Nephron progenitor cell (in vitro differentiated cells): ENCODE measurements around the gene ARHGEF17.
"Not testable (repeated sequence)": the region's sequence is repeated elsewhere in the genome, so short reads cannot be mapped to it uniquely, and the experiment has no call there.

Experiments
- DNase-seq: peaks from one replicate; pipeline ENCODE4 v3.0.0; 2021
- H3K27ac Mint-ChIP-seq: 2 replicates; pipeline ENCODE4 v1.8.0; 2021; ENCODE audit warnings: mild to moderate bottlenecking, moderate library complexity, mixed read lengths
- H3K27me3 Mint-ChIP-seq: 2 replicates; pipeline ENCODE4 v1.8.0; 2021; ENCODE audit warnings: mild to moderate bottlenecking, low read depth, mixed read lengths; ENCODE audit not compliant: poor library complexity
- H3K36me3 Mint-ChIP-seq: 2 replicates; pipeline ENCODE4 v1.8.0; 2021; ENCODE audit warnings: low read depth, mixed read lengths
- H3K4me1 Mint-ChIP-seq: 2 replicates; pipeline ENCODE4 v1.8.0; 2021; ENCODE audit warnings: mixed read lengths
- H3K4me3 Mint-ChIP-seq: 2 replicates; pipeline ENCODE4 v1.8.0; 2021; ENCODE audit warnings: mild to moderate bottlenecking, moderate library complexity, mixed read lengths
- H3K9me3 Mint-ChIP-seq: 2 replicates; pipeline ENCODE4 v1.8.0; 2021; ENCODE audit warnings: mild to moderate bottlenecking, moderate library complexity, mixed read lengths
- TF ChIP-seq, protein P1 (sequence below): fragments of 200-600 bp; sonication (generic); IDR thresholded peaks from 2 replicates; pipeline ENCODE4 v1.5.0; 2021; ENCODE audit warnings: antibody characterized with exemption

ARHGEF17 gene

DNA sequence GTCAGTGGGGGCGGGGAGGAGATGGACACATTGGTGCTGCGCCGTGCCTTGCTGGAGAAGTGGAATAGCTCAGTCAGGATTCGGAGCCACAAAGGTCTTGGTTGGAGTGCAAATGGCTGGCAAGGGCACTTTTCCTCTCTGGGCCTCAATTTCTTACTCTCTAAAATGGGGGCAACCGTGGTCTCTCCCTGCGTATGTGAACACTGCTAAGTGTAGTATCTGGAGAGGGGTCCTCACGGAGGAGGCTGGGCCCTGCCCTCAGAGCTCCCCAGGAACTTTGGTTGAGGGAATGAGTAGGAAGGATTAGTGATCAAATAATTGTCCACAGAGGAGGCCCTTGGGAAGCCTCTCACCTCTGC lies 35.4 kb upstream of the ARHGEF17 start:
- H3K4me3 Mint-ChIP-seq, result no peak overlapping the region
- TF ChIP-seq, protein P1, sequence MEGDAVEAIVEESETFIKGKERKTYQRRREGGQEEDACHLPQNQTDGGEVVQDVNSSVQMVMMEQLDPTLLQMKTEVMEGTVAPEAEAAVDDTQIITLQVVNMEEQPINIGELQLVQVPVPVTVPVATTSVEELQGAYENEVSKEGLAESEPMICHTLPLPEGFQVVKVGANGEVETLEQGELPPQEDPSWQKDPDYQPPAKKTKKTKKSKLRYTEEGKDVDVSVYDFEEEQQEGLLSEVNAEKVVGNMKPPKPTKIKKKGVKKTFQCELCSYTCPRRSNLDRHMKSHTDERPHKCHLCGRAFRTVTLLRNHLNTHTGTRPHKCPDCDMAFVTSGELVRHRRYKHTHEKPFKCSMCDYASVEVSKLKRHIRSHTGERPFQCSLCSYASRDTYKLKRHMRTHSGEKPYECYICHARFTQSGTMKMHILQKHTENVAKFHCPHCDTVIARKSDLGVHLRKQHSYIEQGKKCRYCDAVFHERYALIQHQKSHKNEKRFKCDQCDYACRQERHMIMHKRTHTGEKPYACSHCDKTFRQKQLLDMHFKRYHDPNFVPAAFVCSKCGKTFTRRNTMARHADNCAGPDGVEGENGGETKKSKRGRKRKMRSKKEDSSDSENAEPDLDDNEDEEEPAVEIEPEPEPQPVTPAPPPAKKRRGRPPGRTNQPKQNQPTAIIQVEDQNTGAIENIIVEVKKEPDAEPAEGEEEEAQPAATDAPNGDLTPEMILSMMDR, result no peak
- no peaks in the 10 kb centered on the region for H3K9me3 Mint-ChIP-seq
- H3K27ac Mint-ChIP-seq, result no peak overlapping the region
- DNase-seq, result no peak
- peaks cover 51% of the 10 kb centered on the region for H3K4me1 Mint-ChIP-seq
- H3K36me3 Mint-ChIP-seq, result no peaks in the 10 kb centered on the region
- peaks cover 19% of the 10 kb centered on the region for H3K27me3 Mint-ChIP-seq

DNA sequence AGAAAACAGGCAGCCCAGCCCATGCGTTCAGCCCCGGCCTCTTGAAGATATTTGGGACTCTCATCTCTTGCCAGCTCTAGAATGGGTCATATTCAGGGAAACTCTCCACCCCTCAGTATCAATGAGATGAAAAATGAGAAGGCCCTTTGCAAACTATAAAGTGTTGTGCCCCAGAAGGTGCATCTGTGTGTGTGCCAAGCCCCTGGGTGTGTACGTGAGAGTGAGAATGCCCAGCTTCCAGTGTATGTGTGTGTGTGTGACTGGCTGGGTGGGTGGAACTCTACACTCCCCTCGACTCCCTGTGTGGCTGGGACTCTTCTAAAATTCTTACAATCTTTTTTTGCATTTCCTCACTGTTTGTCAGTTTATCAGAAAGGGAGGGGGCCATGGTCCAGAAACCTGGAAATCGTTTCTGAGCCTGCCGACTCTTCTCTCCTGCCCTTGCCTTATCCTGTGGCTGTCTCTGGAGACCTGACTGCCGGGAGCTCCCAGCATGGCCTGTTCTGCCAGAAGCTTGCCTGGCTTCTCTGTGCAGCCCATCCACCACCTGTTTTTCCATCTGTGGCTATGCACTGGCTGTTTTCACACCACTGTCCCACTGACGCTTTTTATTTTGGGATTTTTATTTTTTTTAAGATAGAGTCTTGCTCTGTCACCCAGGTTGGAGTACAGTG lies 34.7 kb upstream of the ARHGEF17 start:
- Mint-ChIP-seq H3K27ac (no peak overlapping the region), H3K9me3 (no peaks in the 10 kb centered on the region), H3K4me1 (peaks cover 51% of the 10 kb centered on the region), H3K36me3 (no peaks in the 10 kb centered on the region), H3K4me3 (no peak overlapping the region), H3K27me3 (peaks cover 13% of the 10 kb centered on the region)
- TF ChIP-seq, protein P1, result no peak
- no peak for DNase-seq

GRCh38 chr11:73274191-73274590 lies 33.9 kb upstream of the ARHGEF17 start:
- not testable (repeated sequence) for DNase-seq, H3K27ac Mint-ChIP-seq, H3K9me3 Mint-ChIP-seq, H3K4me3 Mint-ChIP-seq, H3K36me3 Mint-ChIP-seq
- peaks cover 45% of the 10 kb centered on the region for H3K4me1 Mint-ChIP-seq
- H3K27me3 Mint-ChIP-seq, result peaks cover 13% of the 10 kb centered on the region

GRCh38 chr11:73274722-73275380 lies 33.2 kb upstream of the ARHGEF17 start:
- H3K27ac Mint-ChIP-seq, result no peak overlapping the region

DNA sequence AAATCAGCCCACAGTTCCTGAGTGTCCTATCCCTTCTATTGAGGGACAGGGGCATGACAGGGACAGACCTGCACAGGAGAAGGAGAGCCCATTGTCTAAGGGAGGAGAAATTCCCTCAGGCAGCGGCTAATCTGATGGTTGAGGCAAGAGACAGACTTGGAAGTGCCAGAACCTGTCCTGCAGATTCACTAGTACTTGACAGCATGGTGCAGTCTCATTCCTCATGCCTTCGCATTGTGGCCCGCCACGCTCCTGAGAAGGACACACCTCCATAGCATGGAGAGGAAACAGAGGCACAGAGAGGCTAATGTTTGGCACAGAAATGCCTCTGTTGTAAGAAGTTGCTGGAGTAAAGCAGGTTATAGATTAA lies 32.7 kb upstream of the ARHGEF17 start:
- TF ChIP-seq, protein P1, result no peak
- DNase-seq, result no peak
- Mint-ChIP-seq H3K4me1 (peaks cover 46% of the 10 kb centered on the region), H3K27me3 (peaks cover 12% of the 10 kb centered on the region), H3K4me3 (no peak overlapping the region), H3K27ac (no peak overlapping the region), H3K36me3 (no peaks in the 10 kb centered on the region), H3K9me3 (no peaks in the 10 kb centered on the region)

More at GRCh38 chr11:73274722-73275380, 33.2 kb upstream of the ARHGEF17 start:
- TF ChIP-seq, protein P1, result no peak
- Mint-ChIP-seq H3K27me3 (peaks cover 13% of the 10 kb centered on the region), H3K9me3 (no peaks in the 10 kb centered on the region), H3K4me3 (no peak overlapping the region), H3K36me3 (no peaks in the 10 kb centered on the region), H3K4me1 (peaks cover 45% of the 10 kb centered on the region)
- DNase-seq, result peak; percentile 34

DNA sequence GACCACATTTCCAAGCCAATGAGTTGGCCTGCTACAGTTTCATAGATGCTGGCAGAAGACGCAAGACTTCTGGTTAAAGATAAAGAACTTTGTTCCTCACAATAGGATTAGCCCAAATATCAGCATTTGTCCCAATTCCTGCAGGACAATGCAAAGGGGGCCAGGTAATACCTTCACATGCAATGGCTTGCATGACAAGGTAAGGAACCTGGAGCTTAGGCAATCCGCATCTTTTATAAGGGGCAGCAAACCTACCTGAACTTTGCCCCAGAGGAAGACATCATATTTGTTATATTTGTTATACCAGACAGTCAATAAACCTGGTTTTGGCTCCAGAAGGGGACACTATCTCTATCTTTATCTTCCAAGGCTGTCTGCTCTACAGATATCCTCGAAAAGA lies 30.6 kb upstream of the ARHGEF17 start:
- no peak overlapping the region for H3K27ac Mint-ChIP-seq
- H3K4me3 Mint-ChIP-seq, result no peak overlapping the region
- no peak for DNase-seq
- H3K4me1 Mint-ChIP-seq, result peaks cover 41% of the 10 kb centered on the region
- H3K27me3 Mint-ChIP-seq, result peaks cover 12% of the 10 kb centered on the region
- H3K36me3 Mint-ChIP-seq, result no peaks in the 10 kb centered on the region
- H3K9me3 Mint-ChIP-seq, result no peaks in the 10 kb centered on the region
- TF ChIP-seq, protein P1, result no peak
